ELF-1 (cell line): Measurements from ENCODE around the gene TEKTIP1.
A peak's percentile ranks its signal among the peaks of the same experiment; 100 is the strongest.

Source experiments
- DNase-seq: peaks from one replicate; pipeline ENCODE4 v3.0.0-alpha.2; 2016; ENCODE audit warnings: low read depth, low spot score

Gene TEKTIP1

DNA sequence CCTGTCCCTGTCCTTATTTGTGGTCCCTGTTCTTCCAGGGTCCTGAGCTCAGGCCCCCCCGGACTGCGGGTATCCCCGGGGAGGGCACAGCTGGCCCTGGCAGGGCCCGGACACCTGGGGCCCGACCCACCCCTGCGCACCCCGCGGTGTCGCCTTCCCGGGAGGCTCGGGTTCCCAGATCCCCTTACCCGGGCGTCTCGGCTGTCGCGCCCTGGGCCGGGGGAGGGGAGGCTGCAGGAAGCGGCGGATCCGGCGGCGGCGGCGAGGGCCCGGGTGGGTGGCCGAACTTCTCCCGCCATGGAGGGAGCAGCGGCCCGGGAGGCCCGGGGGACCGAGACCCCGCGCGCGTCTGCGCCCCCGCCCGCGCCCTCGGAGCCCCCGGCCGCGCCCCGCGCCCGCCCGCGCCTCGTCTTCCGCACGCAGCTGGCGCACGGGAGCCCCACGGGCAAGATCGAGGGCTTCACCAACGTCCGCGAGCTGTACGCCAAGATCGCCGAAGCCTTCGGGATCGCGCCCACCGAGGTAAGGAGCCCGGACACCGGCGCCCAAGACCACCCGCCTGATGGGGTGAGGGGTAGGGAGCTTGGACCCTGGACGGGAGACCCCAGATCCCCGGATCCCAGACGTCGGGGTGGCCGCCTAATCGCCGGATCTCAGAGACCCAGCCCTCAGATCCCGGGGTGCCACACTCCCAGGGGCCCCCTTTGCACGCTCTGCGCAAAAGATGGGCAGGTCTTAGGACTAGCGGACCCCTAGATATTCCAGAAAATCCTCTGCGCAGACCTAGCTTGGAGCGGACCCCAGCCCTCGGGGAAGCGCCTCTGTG is 46.5 kb downstream of the TEKTIP1 start, which contains the start of gene GIPC3:
TSS of gene GIPC3 (plus strand) at position 178 of the 826 bp plus-strand sequence. CDS start at position 298, 120 bp downstream.
- DNase-seq: no peak

GRCh38 chr19:3586127-3586626 is 47.2 kb downstream of the TEKTIP1 start:
- peak; percentile 47 for DNase-seq

GRCh38 chr19:3586707-3587346 is 47.9 kb downstream of the TEKTIP1 start:
- no peak for DNase-seq

- no peak for DNase-seq
Observed at GRCh38 chr19:3589439-3589838, 50.5 kb downstream of the TEKTIP1 start.

DNA sequence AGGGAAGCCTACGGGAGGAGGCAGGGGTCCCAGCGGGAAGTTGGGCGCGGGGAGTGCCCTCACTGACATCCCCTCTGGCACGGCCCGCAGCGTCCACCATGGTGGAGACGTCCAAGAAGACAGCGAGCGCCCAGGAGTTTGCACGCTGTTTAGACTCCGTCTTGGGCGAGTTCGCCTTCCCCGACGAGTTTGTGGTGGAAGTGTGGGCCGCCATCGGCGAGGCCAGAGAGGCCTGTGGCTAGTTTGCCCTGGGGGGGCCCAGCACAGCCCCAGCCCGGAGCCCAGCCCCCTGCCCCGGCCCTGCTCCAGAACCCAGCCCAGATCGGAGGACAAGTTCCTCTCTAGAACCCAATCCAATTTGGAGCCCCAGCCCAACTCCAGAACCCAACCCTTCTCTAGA is 51.0 kb downstream of the TEKTIP1 start:
- no peak for DNase-seq

DNA sequence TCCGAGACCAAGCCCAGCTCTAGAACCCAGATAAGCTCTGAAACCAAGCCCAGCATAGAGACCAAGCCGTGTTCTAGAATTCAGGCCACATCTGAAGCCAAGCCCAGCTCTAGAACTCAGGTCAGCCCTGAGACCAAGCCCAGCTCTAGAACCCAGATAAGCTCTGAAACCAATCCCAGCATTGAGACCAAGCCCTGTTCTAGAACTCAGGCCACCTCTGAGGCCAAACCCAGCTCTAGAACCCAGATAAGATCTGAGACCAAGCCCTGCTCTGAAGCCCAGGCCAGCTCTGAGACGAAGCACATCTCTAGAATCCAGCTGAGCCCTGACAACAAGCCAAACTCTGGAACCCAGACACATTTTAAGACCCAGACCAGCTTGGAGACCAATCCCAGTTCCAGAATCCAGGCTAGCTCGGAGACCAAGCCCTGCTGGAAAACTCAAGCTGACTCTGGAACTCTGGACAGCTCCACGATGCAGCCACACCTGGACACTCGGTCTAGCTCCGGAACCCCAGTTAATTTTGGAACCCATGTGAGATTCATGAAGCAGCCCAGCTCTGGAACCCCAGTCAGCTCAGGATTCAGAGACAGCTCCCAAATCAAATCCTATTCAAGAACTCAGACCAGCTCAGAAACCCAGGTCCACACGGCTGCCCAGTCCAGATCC is 52.2 kb downstream of the TEKTIP1 start:
- no peak for DNase-seq

DNA sequence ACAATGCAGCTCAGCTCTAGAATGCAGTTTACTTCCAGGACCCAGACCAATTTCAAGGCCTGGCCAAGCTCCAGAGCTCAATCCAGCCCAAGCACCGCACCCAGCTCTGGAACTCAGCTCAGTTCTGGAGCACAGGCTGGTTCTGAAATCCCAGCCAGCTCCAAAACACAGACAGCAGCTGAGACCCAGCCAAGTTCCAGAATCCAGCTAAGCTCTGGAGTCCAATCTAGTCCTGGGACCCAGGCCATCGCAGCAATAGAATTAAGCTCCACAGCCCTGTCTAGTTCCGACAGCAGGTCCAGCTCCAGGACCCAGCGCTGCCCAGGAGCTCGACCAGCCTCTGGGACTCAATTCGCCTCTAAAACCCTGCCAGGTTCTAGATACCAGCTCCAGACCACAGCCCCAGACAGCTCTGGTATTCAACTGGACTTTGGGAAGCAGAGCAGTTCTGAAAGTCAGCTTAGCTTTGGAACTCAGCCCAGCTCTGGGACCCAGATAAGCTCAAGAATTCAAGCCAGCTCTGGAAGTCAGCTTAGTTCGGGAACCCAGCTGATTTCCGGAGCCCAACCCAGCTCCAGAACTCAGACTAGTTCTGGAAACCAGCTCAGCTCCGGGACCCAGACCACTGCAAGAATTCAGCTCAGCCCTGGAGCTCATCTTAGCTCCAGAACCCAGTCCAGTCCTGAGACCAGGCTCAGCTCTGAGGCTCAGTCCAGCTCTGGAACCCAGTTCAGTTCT is 53.1 kb downstream of the TEKTIP1 start:
- no peak for DNase-seq

DNA sequence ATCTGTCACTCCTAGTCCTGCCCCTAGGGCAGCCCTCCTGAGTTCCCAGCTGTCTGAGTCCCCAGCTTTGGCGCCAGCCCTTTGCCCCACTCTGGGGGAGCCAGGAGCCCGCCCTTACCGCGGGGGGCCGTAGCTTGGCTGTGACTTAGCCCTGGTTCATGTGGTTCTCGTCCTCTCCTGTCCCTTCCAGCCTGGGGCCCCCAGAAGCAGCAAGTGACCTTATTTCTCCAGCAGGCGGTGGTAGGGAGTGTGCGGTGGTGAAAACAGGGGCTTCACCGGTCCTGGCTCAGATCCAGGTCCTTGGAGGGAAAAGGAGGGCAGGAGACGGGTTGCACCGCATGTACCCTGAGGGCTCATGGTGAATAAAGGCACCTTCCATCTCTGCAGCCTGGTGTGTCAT is 54.2 kb downstream of the TEKTIP1 start:
- DNase-seq: peak; percentile 55
